Naive B cell (primary cell): Measurements from ENCODE around the gene PTHLH. TPM values are rescaled to one million over a fixed set of nuclear protein-coding genes. Genes with fewer than 3 reads are reported as not detected.

Source experiments
- ATAC-seq, 2 donors: fragments of 150-1000 bp; cut with Tn5 transposase; 2 replicates each; pipeline ENCODE4 v1.10.0; 2021; ENCODE audit warnings: low read depth in 2 of 2, mild to moderate bottlenecking in 2 of 2, moderate library complexity in 2 of 2
- DNase-seq: peaks from one replicate; pipeline ENCODE4 v3.0.0; 2022
- H3K27ac Mint-ChIP-seq, 6 donors: one replicate each; pipeline ENCODE4 v1.8.0; 2020 to 2022; ENCODE audit warnings: mild to moderate bottlenecking in 6 of 6, mixed read lengths in 6 of 6, moderate library complexity in 5 of 6, inconsistent platforms in 2 of 6
- H3K27me3 Mint-ChIP-seq, 3 donors: one replicate each; pipeline ENCODE4 v1.8.0; 2021 to 2022; ENCODE audit warnings: mixed read lengths in 3 of 3, mild to moderate bottlenecking in 1 of 3
- H3K36me3 Mint-ChIP-seq, 2 donors: one replicate each; pipeline ENCODE4 v1.8.0; 2020 to 2022; ENCODE audit warnings: mixed read lengths in 2 of 2, inconsistent platforms in 1 of 2, mild to moderate bottlenecking in 1 of 2
- H3K4me1 Mint-ChIP-seq, 3 donors: one replicate each; pipeline ENCODE4 v1.8.0; 2020 to 2022; ENCODE audit warnings: mixed read lengths in 3 of 3, inconsistent platforms in 1 of 3, mild to moderate bottlenecking in 1 of 3, moderate library complexity in 1 of 3
- H3K4me3 Mint-ChIP-seq, 8 donors: one replicate each; pipeline ENCODE4 v1.8.0; 2020 to 2022; ENCODE audit warnings: mild to moderate bottlenecking in 8 of 8, mixed read lengths in 8 of 8, moderate library complexity in 8 of 8, inconsistent platforms in 2 of 8
- H3K9me3 Mint-ChIP-seq, 7 donors: one replicate each; pipeline ENCODE4 v1.8.0; 2020 to 2022; ENCODE audit warnings: mixed read lengths in 7 of 7, mild to moderate bottlenecking in 5 of 7, inconsistent platforms in 2 of 7, moderate library complexity in 1 of 7
- polyA plus RNA-seq, 6 donors: library from polyadenylated mRNA; unstranded; fragments of 300-500 nt; fragmentation: Illumina TruSeq; gene quantifications; one replicate each; pipeline ENCODE4 v1.2.3, GENCODE V29; 2021; ENCODE audit warnings: low read depth in 6 of 6

The PTHLH gene
- polyA plus RNA-seq, 6 donors from 2014 or later, result not detected

- DNase-seq, result no peak
These were observed 57.0 kb downstream of the PTHLH start for GRCh38 chr12:27915536-27915935.

GRCh38 chr12:27915021-27915420 lies 57.5 kb downstream of the PTHLH start:
- no peaks in the 10 kb centered on the region for H3K4me1 Mint-ChIP-seq
- H3K9me3 Mint-ChIP-seq, result peaks cover 0 to 12% (median 0%) of the 10 kb centered on the region in 7 donors
- ATAC-seq, result no peak
- no peak for DNase-seq
- H3K27me3 Mint-ChIP-seq, result peaks cover 21 to 26% (median 23%) of the 10 kb centered on the region in 3 donors
- no peak overlapping the region for H3K27ac Mint-ChIP-seq
- peaks cover 0 to 6% of the 10 kb centered on the region in 2 donors for H3K36me3 Mint-ChIP-seq
- no peak overlapping the region for H3K4me3 Mint-ChIP-seq

More at GRCh38 chr12:27915536-27915935, 57.0 kb downstream of the PTHLH start:
- Mint-ChIP-seq H3K27ac (peak overlapping the region in 1 of 6 donors; percentile 3), H3K4me1 (no peaks in the 10 kb centered on the region), H3K4me3 (no peak overlapping the region), H3K27me3 (peaks cover 20 to 21% (median 21%) of the 10 kb centered on the region in 3 donors), H3K9me3 (peaks cover 0 to 12% (median 0%) of the 10 kb centered on the region in 7 donors), H3K36me3 (peaks cover 0 to 6% of the 10 kb centered on the region in 2 donors)
- ATAC-seq, result no peak

- Mint-ChIP-seq H3K27me3 (peaks cover 29 to 33% (median 30%) of the 10 kb centered on the region in 3 donors), H3K27ac (no peak overlapping the region), H3K4me1 (no peaks in the 10 kb centered on the region), H3K4me3 (no peak overlapping the region), H3K9me3 (peaks cover 0 to 18% (median 1%) of the 10 kb centered on the region in 7 donors), H3K36me3 (peaks cover 0 to 6% of the 10 kb centered on the region in 2 donors)
- DNase-seq (no peak), ATAC-seq (no peak)
These were observed 58.4 kb downstream of the PTHLH start for GRCh38 chr12:27913999-27914614.

- Mint-ChIP-seq H3K36me3 (peaks cover 0 to 6% of the 10 kb centered on the region in 2 donors), H3K27me3 (peaks cover 27 to 44% (median 31%) of the 10 kb centered on the region in 3 donors), H3K27ac (peak overlapping the region in 1 of 6 donors; percentile 20), H3K9me3 (peaks cover 0 to 21% (median 1%) of the 10 kb centered on the region in 7 donors), H3K4me3 (no peak overlapping the region), H3K4me1 (no peaks in the 10 kb centered on the region)
- DNase-seq, result no peak
- no peak for ATAC-seq
These were observed 61.1 kb downstream of the PTHLH start for GRCh38 chr12:27911397-27911796.

Other genes with a start within 250 kb of the PTHLH start
- 10 to 100 TPM in 1 of 6 donors, 1 to 10 TPM in 5; 4.5 to 10.1 (median 7.6) TPM for gene KLHL42, start 192.5 kb downstream of the PTHLH start, polyA plus RNA-seq
- not detected for gene MANSC4, start 192.5 kb downstream of the PTHLH start, polyA plus RNA-seq
- gene CCDC91, start 217.7 kb upstream of the PTHLH start, polyA plus RNA-seq, result 10 to 100 TPM; 49.6 to 82.9 (median 68.4) TPM